ENCODE results near the gene CCDC158.

GRCh38 chr4:76272073-76272472, 148.9 kb downstream of the CCDC158 start:
- TF ChIP-seq CTCF (IDR thresholded peaks at IDR 0.05) (no peak), EZH2 (IDR thresholded peaks at IDR 0.05; ENCODE audit: borderline replicate concordance, insufficient read depth, low read depth, low read length, poor library complexity, severe bottlenecking) (no peak)

Measured in B cell (primary cell).